ENCODE measurements around the gene NFATC2.
A peak's percentile ranks its signal among the peaks of the same experiment; 100 is the strongest.
"Not testable (repeated sequence)": the region's sequence is repeated elsewhere in the genome, so short reads cannot be mapped to it uniquely, and the experiment has no call there.

Gene NFATC2

DNA sequence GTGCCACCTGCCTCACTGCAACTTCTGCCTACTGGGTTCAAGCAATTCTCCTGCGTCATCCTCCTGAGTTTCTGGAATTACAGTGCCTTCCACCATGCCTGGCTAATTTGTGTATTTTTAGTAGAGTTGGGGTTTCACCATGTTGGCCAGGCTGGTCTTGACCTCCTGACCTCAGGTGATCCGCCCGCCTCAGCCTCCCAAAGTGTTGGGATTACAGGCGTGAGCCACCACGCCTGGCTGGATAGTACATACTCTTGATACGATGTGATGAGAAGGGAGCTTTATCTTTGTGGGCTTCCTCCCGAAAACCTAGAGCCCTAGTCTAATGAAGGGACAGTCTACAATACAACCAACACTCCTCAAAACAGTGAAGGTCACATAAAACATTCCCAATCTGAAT is 2.4 kb downstream of the NFATC2 start:
- not testable (repeated sequence) for DNase-seq (ENCODE audit: low read depth in 3 of 3)

DNA sequence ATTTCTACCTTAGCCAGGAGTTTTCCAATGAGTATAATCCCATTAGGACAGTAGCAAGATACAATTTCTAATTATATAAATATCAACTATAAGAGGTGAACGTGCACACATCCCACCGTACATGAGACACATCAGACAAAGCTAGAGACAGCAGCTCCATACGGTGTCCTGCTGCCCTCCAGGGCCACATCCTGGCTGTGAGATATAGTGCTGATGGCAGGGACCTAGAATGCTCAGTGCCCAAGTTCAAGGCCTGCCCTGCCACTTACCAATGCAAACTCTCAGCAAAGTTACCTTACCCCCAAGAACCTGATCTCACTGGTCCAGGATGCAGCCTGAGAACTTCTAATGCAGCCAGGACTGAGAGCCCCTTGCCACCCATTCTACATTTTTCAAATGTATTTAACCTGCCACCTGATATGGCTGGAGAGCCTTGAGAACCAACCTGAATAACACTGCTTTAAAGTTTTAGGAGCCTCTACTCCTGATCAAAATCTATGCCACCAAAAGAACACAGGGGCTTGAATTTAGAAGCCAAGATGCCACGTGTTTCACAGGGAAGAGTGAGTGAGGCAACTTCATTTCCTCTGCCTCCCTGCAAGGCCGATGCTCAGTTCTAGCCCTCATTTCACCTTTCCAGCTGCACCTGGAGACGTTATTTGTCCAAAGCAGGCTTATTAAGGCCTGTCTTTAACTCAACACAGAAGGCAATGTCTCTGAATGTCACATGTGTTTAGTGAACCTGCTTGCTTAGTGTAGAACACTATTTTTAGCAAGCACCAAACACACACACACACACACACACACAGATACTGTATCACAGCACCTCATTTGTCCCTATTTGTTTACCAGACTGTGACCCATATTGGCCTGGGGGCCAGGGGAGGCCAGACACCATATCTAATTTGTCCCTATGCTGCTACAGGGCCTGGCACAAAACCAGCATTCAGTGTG is 6.1 kb downstream of the NFATC2 start:
- no peak for DNase-seq (ENCODE audit: low read depth in 3 of 3)

DNA sequence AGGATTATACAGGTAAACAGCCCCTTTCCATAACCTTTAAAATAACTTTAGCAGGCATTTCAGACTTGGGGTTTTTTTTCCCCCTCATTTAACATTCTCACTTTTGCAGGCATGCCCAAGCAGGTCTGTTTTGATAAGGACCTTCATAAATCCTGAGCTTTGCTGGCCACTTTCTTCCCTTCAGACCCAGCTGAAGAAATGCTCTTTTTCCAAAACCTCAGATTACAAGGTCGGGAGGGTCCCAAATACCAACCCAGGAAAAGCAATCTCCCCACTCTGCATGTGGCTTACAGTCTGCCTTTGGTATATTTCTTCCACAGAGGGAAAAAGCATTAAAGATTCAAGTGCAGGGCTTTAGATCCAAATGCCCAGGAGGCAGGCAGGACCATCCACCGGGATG is 6.8 kb downstream of the NFATC2 start:
- no peak for DNase-seq (ENCODE audit: low read depth in 3 of 3)

DNA sequence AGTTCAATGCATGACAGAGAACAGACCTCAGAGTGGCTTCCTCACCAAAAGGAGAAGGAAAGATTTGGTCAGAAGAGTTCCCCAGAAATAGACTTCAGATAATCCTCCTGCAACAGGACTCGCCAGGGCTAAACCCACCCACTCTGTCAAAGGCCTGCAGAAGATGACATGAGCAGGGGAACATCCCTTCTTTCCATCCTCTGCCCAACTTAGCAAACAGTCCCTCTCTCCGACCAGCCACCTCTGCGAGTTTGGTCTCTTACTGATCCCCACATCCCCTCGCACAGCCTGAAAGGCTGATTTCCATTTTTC is 7.5 kb downstream of the NFATC2 start:
- DNase-seq (ENCODE audit: low read depth in 3 of 3), result peak in 1 of 3 experiments; percentile 53

DNA sequence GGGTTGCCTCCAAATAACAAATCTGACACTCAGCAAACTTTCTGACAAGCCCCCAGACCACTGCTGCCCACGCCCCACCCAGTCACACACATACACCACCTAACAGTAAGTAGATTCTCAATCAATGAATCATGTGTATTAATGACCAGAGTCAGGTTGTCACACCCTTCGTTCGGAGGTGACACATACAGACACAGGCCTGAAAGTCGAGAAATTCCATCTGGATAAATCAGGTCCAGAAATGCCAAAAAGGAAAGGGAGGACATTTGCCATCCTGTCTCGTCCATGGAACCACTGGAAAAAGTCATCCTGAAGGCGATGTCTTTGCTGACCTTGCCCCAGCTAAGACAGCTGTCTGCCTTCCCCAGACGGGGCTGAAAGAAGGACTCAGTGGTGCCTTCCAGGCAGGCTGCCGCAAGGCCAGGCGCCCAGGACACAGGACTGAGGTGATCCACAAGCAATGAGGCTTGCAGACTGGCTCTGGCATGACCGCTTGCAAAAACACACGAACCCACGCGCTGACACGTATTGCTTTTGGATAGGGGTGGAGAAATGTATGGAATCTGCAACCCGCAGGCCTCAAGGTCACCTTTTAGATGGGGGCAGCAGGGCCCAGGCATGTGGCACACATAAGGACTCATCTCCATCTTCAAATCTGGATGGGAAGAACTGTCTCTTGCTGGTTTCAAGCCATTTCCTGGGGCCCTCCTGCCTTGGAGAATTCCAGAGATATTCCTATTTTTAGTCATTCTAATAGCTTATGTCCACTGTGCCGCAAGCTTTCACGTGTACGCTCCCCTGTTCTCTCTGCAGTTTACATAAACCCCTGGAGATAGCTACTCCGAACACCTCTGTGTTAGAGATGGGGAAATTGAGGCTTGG is 9.0 kb downstream of the NFATC2 start:
- no peak for DNase-seq (ENCODE audit: low read depth in 3 of 3)

DNA sequence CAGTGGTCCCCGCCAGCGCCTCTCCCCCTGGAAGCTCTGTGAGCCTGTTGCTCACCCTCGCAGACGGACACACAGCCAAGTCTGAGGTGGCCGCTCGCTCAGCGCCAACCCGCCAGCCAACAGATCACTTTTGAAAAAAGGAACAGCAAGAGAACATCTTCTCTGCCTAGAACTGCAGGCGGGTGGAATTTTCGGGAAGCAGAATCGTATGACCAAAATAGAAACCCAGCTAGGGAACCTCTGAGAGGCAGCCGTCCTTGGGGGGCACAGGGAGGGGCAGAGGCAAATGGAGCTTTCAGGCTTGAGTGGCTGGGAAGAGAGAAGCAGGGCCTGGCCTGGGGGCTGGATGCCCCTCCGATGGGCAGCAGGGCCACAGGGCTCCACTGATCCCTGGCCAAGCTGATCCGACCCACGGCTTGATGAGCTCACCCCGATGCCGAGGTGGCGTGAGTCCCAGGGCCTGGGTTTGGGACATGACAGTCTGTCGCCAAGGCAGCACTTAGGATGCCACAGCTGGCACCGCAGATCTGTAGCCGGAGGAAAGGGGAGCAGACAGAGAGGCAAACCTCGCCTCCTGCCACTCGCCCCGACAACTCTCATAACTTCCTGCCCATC is 9.8 kb downstream of the NFATC2 start:
- DNase-seq (ENCODE audit: low read depth in 3 of 3), result no peak

DNA sequence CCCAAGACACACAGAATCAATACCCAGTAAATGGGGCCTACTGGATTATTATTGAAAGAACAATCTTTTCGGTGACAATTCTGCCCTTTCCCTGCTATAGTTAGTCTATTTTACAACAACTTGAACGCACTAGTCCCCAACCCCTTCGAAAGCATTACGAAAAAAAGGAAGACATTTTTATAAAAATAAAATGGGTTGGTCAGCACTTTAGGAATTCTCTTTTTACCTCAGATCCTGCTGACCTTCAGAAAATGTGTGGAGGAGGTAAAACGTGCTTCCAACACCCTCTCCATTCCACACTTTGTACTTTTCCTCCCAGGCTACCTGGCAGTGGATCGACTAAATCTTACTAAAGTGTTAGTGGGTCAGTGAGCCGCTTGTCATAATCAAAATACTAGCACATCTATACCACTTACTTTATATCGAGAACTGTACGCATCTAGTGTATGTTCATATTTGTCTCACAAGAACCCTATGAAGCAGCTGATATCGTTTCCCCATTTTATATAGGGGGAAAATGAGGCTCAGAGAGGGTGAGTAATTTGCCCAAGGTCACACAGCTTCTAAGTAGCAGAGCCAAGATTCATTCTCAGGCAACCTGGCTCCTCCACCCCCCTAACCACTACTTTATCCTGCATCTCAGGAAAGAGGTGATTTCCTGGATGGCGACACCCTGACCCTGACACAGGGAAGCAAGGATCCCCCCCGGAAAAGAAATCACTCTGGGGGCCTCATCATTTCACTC is 10.6 kb downstream of the NFATC2 start:
- DNase-seq (ENCODE audit: low read depth in 3 of 3), result no peak

DNA sequence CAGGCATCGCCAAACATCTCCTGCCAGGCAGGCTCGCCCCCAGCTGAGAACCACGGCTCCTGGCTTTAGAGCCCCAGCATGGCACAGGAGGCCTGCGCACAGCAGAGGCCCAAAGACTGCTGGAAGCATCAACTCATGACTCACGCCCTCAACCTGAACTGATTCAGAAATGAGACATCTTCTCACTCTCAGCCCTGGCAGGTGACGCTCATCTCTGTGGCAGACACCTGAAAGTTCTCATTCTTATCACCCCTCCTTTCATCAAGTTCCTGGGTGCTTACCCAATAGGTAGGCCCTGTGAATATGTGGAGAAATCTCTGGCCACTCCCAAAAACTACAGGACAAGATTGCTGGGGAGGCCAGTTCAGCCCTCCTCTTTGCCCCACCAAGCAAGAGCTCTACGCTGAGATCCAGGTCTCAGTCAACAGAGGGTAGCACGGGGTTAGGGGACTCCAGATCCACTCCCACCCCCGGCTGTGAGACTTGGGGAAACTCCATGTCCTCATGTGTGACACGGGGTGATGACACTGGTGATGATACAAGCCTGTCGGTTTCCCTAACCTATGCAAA is 11.3 kb downstream of the NFATC2 start:
- DNase-seq (ENCODE audit: low read depth in 3 of 3), result peak; percentile 65 to 77 (median 76)

DNA sequence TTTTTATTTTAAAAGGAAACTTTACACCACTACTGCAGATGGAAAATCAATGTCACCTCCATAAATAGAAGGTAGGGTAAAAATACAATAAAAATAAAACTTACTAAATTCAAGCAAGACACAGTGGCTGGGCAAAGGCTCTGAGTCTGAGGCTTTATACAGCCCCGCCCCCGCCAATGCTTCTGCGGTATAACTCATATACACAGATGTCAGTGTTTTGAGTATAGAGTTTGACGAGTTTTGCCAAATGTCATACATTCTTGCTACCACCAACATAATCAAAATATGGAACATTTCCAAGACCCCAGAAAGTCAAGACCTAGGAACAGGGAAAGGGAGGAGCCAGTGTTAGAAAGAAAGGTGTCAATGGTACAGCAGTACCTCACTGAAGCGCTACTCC is 12.8 kb downstream of the NFATC2 start:
- peak; percentile 62 to 80 (median 65) for DNase-seq (ENCODE audit: low read depth in 3 of 3)

DNA sequence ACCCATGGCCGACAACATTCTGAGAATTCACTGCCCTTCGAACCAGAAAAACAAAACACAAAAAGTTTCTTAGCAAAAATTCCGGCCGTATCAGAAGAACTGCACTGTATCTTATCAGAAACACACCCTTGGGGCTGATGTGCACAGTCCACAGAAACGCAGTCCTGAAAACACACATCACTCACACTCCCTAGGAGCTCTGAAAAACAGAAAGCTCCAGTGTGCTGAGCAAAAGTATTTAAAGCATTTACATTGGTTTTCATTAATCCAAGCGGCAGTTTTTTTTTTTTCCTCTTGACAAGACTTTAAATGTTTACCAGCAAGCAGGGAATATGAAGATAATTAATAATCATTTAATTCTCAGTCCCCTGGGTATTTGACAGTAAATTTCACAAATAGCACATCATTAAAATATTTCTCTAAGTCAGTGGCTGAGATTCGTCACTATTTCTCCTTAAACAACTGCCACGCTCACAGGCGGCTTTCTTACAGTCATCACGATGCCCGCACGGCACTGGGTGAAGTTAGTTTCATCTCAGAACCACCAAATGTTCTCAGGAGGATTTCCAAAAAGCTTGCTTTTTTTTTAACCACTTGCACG is 13.3 kb downstream of the NFATC2 start:
- DNase-seq (ENCODE audit: low read depth in 3 of 3), result peak in 2 of 3 experiments; percentile 52 to 57

DNA sequence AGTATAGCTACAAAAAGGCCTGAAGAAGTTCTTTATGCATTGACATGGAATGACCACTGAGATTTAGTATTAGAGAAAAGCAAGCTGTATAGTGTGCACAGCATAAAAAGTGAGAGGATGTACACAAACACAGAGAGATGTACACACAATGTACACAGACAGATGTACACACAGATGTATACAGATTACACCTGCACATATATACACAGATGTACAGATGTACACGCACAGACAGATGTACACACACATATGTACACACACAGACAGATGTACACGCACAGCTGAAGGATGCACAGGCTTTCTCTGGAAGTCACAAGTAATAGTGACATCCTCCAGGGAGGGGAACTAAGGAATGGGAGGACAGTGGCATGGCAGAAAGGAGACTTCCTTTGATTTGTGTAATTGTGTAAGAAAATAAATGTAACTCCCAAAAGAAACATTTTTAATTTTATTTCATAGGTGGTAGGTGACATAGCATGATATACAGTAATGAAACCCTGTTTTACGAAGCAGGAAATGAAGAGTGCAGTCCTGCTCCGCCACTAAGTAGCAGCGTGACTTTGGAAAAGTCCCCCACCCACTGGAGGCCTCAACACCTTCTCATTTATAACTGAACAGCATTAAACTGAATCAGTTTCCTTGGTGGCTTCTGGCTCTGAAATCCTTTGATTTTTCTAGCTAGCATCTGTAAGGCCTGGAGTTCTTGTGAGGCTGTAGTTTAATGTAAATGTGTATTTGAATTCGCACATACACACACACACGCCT is 14.1 kb downstream of the NFATC2 start:
- DNase-seq (ENCODE audit: low read depth in 3 of 3), result peak in 2 of 3 experiments; percentile 65 to 66

DNA sequence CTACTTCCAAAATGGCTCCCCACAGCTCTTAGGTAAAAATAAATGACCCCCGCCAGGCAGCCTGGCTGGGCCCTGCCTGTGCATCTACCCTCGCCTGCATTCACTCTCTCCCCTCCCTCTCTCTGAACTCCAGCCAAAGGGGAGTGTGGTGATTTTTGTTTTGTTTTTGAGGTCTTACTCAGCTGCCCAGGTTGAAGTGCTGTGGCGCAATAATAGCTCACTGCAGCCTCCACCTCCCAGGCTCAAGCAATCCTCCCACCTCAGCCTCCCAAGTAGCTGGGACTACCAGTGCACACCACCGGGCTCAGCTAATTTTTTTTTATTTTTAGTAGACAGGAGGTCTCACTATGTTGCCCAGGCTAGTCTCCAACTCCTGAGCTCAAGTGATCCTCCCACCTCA is 15.8 kb downstream of the NFATC2 start:
- no peak for DNase-seq (ENCODE audit: low read depth in 3 of 3)

DNA sequence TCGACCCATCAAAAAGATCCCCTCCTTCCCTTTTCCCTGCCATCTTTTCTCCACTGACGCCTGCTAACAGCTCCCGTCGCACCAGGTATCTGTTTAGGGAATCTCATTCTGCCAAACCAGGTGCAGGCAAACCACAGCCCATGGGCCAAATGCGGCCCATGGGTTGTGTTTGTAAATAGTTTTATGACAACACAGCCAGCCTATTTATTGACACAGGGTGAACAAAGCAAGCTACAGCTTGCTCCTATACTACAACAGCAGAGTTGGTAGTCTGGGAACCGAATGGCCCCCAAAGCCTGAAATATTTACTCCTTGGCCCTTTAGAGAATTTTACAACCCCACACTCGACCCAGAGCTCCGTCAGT is 16.4 kb downstream of the NFATC2 start:
- no peak for DNase-seq (ENCODE audit: low read depth in 3 of 3)

DNA sequence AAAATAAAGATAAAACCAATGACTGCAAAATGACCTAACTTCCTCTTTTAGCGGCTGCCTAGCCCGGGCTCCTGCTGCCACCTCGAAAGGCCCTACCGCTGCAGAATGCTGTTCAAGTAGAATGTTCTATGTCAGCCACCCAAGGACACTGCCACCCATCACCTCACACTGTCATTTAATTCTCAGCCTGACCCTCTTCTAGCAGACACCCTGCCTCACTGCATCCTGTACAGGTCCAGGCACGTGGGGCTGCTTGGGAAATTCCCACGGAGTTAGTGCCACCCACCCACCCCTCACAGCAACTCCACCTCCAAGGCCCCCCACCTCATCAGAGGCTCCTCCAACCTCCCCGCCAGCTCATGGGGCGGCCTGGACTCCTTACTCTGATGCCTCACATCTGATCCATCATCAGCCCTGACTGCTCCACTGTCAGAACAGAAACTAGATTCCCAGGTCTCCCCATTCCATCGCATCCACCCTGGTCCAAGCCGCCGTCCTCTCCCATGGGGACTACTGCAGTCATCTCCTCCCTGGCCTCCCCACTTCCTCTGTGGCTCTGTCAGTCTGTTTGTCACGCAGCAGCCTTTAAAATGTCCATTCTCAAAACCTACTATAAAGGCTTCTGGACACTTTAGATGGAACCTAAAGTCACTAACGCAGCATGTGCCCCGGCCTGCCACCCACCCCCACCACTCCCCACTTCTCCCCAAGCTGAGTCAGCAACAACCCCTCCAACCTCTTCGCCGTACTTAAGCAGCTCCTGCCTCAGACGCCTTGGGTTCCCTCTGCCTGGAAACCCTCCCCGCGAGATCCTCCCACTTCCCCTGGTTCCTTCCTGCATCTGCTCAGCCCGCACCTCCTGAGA is 17.0 kb downstream of the NFATC2 start:
- peak in 1 of 3 experiments; percentile 50 for DNase-seq (ENCODE audit: low read depth in 3 of 3)

DNA sequence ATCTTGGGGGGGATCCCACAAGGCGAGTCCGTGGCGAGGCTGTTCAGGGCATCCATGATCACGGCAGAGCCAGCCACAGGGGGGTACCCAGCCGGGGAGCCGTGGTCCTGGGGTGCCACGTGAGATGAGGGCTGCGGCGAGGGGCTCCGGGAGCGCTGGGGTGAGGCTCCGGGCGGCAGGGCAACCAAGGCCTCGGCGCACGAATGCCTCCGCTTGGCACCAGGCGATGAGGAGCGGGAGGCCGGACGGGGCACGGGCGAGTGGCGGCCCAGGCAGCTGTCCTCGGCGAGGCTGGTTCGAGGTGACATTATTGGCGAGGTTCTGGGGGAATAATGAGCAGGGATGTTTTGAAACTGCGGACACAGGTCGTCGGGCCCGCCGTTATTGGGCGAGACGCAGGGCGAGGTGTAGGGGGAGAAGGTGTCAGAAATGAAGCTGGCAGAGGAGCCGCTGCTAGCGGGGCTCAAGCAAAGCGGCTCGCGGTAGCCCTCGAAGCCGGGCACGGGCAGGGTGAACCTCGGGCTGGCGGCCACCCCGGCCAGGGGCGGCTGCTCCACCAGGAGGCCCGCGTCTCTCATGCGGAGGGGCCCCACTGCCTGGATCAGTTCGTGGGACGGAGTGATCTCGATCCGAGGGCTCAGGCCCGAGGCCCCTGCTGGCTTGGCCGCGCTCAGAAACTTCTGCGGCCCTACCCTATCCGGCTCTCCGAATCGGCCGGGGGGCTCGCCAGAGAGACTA is 19.1 kb downstream of the NFATC2 start:
- DNase-seq (ENCODE audit: low read depth in 3 of 3), result no peak

DNA sequence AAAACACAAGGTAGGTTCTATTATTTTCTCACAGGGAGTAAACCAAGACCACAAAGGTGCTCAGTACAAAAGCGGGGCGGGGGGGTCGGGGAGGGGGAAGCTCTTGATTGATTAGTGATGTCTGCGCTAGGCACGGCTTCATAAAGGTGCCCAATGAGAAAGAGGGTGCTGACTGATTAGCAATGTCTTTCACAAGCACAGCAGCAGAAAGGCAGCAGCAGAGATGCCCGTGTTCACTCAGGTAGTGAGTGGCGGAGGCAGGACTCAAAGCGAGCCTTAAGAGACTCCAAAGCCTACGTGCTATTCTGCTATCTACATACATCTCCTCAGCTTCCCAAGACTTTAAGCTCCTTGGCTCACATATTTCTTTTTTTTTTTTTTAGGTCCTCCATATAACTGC is 20.3 kb downstream of the NFATC2 start:
- DNase-seq (ENCODE audit: low read depth in 3 of 3), result no peak

DNA sequence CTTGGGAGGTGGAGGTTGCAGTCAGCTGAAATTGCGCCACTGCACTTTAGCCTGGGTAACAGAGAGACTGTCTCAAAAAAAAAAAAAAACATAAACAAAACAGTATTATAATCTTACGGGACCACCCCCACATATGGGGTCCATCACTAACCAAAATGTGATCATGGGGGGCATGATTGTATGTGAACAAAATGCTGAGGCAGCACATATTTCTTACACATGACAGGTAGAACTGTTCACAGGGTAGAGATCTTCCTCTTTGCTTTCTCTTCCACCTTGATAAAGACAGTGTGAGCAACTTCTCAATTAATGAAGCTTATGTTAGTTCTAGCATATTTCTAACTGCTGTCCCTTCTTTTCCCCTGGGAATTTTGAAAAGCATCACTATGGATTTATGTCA is 24.7 kb downstream of the NFATC2 start:
- no peak for DNase-seq (ENCODE audit: low read depth in 3 of 3)

DNA sequence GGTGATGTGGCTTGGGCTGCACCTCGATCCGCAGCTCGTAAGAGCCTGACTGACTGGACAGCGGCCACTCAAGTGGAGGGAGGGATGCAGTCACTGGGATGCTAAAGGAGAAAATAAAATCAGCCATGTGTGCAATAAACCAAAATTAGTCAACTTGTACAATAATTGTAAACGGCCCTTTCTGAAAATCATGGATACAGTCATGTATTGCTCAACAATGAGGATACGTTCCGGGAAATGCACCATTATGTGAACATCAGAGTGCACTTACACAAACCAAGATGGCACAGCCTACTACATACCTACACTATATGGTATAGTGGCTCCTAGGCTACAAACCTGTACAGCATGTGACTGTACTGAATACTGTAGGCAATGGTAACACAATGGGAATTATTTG is 25.7 kb downstream of the NFATC2 start:
- DNase-seq (ENCODE audit: low read depth in 3 of 3), result no peak
